SU-DHL-6 (cell line): Measurements from ENCODE around the gene PACS2.

Experiments used
- EZH2phosphoT487 ChIP-seq: fragments of 200-600 bp; sonication (generic), shearing (Covaris generic); conservative IDR thresholded peaks from 2 replicates; pipeline ENCODE4 v1.6.1; 2018; ENCODE audit warnings: mild to moderate bottlenecking, antibody characterized with exemption, low read length, moderate library complexity, mixed read lengths
- TF ChIP-seq, protein P1 (sequence below): fragments of 200-600 bp; sonication (generic); IDR thresholded peaks from one replicate; pipeline ENCODE4 v1.5.1; 2017; ENCODE audit warnings: antibody characterized with exemption, mild to moderate bottlenecking, low read length, moderate library complexity; ENCODE audit not compliant: insufficient read depth, poor library complexity, severe bottlenecking

- TF ChIP-seq, protein P1, sequence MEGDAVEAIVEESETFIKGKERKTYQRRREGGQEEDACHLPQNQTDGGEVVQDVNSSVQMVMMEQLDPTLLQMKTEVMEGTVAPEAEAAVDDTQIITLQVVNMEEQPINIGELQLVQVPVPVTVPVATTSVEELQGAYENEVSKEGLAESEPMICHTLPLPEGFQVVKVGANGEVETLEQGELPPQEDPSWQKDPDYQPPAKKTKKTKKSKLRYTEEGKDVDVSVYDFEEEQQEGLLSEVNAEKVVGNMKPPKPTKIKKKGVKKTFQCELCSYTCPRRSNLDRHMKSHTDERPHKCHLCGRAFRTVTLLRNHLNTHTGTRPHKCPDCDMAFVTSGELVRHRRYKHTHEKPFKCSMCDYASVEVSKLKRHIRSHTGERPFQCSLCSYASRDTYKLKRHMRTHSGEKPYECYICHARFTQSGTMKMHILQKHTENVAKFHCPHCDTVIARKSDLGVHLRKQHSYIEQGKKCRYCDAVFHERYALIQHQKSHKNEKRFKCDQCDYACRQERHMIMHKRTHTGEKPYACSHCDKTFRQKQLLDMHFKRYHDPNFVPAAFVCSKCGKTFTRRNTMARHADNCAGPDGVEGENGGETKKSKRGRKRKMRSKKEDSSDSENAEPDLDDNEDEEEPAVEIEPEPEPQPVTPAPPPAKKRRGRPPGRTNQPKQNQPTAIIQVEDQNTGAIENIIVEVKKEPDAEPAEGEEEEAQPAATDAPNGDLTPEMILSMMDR: no peak
- no peak for TF ChIP-seq EZH2phosphoT487
Measured at GRCh38 chr14:105421723-105422615, 107.4 kb downstream of the PACS2 start.
